Activated CD8-positive, alpha-beta memory T cell treated with anti-CD3 and anti-CD28 coated beads for 36 hours (primary cell): ENCODE data around the gene COL8A1. TPM values are rescaled to one million over a fixed set of nuclear protein-coding genes. Genes with fewer than 3 reads are reported as not detected.

ENCODE experiments used
- CTCF ChIA-PET: fragments of 350-600 bp; sonication (Branson Sonifier 250); formaldehyde crosslinking; loops from one replicate; lab custom pipeline; 2021; ENCODE audit warnings: antibody characterized with exemption; lab: Charles Lee
- POLR2A ChIA-PET: fragments of 350-600 bp; sonication (Branson Sonifier 250); formaldehyde crosslinking; loops from one replicate; lab custom pipeline; 2021; ENCODE audit warnings: antibody characterized with exemption; lab: Charles Lee
- total RNA-seq, 2 experiments: library from RNA; stranded (reverse); gene quantifications; one replicate each; pipeline ENCODE4 v1.2.3, GENCODE V29; 2021

COL8A1 gene
- total RNA-seq, 2 experiments from 2014 or later: 0.06 TPM; not detected in 1

DNA sequence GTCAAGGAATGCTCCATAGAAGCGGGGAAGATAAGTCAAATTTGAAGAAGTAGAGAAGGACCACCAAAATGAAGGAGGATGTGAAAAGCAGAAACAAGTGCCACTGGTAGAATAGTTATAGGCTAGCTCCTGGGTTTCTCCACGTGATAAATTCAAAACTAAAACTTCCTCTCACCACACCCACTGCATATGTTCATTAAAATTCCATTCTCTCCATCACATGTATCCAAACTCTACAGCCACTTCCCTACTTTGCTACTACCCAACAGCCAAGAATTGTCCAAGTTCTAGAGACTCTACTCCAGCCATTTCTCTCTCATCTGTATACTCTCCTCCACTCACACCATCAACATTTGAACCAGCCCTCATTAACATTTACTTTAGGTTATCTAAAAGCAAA is 60.5 kb downstream of the COL8A1 start:
- POLR2A ChIA-PET: no interaction called here
- CTCF ChIA-PET: interaction anchor here (1.0 kb wide), 1 partner anchor 13 kb away, joined by 3 read pairs; no protein-coding TSS in a partner anchor

DNA sequence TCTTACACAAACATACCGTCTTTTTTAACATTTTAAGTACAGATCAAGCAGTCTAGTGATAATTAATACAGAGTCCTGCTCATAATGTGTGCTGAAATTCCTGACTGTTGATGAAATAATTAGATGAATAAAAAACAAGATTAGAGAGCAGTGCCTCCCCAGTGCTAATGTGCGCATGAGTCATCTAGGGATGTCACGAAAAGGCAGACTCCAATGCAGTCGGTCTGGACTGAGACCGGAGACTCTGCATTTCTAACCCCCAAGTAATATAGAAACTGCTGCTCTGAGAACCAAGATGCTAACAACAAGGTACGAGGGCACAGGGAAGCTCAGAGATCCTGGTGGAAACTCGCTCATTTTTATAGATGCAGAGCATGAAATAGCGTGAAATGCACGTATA is 61.4 kb downstream of the COL8A1 start:
- ChIA-PET POLR2A (no interaction called here), CTCF (no interaction called here)

DNA sequence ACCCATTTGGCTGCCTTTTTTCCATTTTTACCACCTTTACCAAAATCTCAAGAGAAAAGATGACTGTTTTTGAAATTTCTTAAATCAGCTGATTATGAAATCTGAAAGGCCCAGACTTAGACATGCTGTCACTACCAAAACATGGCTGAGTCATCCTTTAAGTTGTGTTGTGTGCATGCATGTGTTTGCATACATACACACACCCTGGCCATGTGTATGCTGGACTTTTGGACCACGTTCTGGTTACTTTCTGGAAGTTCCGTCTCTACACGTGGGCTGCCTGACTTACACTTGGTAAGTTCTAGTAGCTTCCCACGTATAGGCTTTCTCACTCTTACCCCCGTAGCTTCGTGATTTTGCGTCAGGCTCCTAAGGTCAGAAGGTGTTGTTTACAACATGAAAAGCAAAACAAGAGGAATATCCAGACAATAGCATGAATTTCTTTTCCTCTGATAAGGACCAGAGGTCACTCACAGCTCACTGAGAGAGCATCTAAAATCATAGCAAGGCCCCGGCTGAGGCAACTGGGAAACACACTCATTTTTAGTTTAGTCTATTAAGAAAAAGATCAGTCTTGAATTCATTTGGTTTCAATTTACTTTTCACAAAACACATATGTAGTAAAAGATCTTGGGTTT is 62.4 kb downstream of the COL8A1 start:
- POLR2A ChIA-PET: no interaction called here
- CTCF ChIA-PET: no interaction called here

DNA sequence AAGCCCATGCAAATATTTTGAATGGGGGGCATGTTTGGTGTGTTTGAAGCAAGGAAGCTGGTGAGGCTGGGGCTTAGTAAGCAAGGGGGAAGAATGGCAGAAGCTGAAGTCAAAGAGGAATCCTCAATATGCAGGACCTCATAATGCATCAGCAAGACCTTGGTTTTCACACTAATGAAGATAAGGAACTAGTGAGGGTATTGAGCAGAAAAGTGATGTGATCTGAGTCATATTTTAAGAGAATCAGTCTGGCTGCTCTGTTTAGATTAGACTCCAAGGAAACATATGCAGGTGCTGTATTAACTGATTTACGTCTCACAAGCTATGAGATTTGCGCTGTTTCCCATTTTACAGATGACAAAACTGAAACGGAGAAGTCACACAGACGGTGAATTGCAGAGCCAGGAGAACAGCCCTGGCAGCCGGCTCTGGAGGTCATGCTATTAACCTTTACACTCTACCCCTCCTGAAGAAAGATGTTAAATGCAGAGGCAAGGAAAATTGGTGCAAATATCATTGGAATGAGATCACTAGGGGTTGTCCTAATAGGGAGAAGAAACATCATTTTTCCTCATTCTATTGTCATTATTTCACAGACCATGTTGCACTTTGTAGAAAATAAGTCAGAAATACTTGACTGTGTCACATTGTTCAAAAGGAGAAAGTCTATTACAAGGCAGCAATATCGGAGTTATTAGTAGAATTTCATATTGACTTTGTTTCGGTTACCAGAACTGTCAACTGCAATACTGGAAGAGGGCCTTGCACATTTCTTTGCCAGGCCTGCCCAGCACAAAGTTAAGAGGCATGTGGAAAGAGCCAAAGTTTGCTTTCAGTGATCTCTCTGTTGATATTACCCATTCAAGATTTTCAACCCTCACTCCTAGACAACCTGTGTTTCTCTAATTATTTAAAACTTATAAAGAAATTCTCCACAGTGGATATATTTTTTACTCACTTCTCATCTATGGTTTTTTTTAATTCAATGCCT is 64.9 kb downstream of the COL8A1 start:
- CTCF ChIA-PET: no interaction called here
- POLR2A ChIA-PET: interaction anchor here (0.6 kb wide), 1 partner anchor 1547 kb away, joined by 3 read pairs; no protein-coding TSS in a partner anchor

DNA sequence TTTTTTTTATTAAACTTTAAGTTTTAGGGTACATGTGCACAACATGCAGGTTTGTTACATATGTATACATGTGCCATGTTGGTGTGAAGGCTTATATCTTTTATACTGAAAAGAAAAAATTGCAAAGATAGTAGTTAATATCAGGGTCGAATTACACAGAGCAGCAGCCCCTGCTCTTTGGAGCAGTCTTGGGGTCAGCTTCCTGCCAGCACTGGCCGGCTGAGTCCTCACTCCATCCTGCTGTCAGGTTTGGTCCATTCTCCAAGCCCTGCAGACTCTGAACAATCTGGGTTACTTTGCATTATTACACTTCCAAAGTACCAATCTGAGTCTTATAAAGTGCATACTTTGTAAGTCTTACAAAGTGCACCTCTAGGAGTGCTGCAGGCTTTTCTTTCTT is 66.0 kb downstream of the COL8A1 start:
- ChIA-PET CTCF (no interaction called here), POLR2A (no interaction called here)

DNA sequence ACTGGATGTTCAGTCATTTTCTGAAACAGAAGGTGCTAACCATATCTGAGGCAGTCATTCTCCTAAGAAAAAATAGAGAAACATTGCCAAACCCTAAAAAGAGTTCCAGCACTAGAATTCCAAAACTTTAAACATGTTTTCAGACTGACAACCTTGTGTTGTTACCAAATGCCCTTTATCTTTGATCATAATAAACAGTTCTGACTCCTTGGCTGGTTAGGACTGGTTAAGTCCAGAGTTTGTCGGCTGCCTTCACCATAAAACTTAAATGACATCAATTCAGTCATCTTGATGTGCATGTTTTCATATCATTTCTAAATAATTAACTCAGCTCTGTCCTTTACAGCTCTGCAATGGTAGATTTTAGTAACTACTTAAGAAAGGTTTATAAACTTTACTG is 68.0 kb downstream of the COL8A1 start:
- POLR2A ChIA-PET: no interaction called here
- CTCF ChIA-PET: no interaction called here

DNA sequence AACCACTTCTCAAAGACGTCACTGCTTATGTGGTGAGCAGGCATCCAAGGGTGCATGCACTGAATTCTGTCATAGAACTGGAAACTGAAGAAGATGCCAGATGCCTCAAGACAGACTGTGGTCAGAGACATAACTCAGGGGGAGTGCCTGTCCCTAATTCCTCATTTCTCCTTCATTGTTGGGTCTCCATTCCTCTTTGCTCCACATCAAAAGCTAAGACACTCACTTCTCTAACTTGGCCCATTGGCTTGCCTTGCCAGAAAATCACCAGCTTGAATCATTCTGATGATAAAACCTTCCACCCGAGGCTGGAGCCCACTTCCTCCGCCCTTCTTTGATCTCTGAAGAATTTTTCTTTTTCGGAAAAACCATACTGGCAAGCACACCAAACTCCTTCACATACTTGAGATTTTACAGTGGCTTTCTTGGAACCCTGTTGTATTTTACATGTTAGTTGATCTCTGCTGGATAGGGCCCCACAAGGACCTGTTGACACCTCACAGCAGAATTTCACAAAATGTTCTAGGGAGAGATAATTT is 69.9 kb downstream of the COL8A1 start:
- ChIA-PET CTCF (no interaction called here), POLR2A (no interaction called here)

DNA sequence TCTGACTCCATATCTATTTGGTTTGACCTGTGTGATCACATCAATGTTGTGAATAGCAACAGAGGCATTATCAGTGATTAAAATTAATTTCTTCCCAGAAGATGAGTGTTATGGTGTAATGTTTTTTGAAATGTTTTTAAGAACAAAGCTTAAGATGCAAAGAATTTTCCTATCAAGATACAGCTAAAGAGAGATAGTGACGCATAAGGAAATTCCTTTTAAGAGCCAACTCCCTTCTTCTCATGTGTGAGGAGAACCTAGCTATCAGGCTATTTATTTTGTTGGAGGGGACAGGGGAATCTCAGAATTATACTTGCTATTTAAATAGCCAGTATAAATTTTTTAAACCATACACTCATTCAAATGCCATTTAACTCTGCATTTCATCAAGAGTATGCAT is 71.3 kb downstream of the COL8A1 start:
- POLR2A ChIA-PET: no interaction called here
- CTCF ChIA-PET: no interaction called here

DNA sequence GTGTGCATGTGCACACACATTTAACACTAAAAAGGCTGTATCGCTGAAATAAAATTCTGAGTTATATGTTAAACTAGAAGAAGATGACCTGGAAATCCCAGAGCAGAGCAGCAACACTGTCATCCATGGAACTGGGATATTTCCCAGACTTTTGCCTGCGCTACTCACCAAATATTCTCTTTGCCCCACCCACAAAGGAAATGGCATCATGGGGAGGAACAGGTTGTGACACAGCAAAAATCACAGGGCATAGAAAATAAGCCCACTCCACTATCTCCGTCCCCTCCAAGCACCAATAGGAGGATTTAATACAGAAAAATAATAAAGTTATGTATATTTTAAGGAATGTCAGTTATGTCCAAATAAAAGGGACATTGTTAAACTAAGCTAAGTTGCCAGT is 71.7 kb downstream of the COL8A1 start:
- ChIA-PET CTCF (no interaction called here), POLR2A (no interaction called here)

DNA sequence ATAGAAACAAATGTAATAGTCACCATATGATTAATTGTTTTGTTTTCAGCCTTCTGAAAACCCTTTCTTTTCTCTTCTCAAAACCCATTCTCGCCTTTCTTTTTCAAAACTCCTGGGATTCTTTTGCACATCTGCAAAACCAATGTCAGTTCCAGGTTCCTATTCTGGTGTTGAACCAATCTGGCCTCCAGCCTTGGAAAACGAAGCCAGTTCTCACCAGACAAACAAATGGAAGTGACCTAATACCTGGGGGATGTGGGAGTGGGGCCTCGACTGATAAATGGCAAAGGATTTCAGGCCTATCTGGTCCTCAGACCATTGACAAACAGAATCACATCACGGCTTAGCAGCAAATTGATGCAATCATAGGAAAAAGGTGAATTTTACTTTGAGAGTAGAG is 73.0 kb downstream of the COL8A1 start:
- CTCF ChIA-PET: no interaction called here
- POLR2A ChIA-PET: no interaction called here

DNA sequence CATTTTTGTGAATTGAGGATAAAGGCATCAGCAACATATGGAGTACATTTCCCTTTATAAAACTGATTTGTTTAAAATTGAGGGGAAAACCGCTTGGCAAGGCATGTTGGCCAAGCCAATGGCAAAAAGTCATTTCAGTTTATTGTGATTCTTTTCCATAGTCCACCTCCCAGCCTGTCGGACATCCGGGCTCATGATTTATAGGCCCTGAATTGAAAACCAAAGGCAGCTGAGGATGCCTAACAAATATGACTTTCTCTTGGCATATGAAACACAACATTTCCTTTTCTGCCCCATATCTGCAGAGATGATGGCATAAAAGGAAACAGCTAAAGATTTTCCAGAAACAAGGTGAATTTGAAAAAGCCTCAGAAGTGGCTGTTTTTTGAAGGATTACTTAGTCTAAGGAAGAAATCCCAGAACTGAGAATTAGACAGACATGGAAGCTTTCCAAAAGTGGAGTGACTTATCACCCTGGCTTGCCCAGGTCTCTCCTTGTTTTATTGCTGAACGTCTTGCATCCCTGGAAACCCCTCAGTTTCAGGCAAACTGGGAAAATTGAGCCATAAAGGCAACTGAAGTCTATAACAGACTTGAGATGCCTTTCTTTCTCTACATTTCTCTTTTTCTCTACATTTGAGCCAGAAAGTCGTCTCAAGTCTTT is 74.0 kb downstream of the COL8A1 start:
- CTCF ChIA-PET: no interaction called here
- POLR2A ChIA-PET: no interaction called here

DNA sequence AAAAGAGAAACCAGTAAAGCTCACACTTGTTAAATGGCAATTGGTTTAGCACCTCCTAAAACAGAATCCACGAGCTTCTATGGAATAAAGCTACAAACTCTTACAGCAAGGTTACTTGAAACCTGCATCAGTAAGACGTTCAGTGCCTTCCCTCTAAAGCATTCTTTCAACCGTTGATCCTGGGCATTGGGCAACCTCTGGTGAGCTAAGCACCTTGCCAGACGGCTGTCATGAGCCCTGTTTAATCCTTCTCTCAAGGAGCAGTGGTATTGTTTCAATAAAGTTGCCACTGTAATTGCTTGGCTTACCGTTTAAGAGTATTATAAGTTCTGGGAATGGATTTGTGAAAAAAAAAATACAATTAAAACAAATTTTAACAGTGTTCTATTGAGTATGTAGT is 75.0 kb downstream of the COL8A1 start:
- ChIA-PET POLR2A (no interaction called here), CTCF (no interaction called here)

DNA sequence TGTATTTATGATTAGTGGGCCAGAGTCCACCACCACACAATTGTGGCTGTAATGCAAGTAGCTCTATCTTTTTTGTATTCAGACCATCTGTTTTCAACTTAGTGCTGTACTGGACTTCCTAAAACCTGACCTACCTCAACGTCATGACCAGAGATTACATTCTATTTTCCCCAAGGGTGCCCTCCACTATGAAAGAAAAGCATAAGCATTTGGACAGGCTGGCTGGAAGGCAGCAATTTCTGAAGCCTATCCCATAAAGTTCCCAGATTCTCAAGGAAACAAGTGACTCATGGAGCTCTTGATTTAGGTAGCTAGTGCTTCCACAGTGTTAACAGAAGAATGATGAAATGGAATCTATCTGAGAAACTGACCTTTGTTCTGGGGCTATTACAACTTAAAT is 75.8 kb downstream of the COL8A1 start:
- POLR2A ChIA-PET: no interaction called here
- CTCF ChIA-PET: no interaction called here

DNA sequence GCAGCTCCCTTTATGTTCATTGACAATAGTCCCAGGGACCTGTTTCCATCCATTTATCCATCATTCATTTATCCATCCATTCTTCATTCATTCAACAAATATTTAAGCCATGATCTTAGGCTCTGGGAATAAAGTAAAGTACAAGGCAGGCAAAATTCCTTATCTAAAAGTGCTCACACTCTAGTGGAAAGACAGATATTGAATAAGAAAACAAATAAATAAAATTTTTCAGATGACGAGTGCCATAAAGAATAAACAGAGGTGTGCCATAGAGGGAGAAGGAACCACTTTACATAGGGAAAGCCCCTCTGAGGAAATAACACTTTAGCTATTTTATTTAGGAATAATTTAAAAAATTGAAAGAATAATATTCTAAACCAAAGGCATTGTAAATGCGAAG is 76.2 kb downstream of the COL8A1 start:
- POLR2A ChIA-PET: no interaction called here
- CTCF ChIA-PET: no interaction called here

DNA sequence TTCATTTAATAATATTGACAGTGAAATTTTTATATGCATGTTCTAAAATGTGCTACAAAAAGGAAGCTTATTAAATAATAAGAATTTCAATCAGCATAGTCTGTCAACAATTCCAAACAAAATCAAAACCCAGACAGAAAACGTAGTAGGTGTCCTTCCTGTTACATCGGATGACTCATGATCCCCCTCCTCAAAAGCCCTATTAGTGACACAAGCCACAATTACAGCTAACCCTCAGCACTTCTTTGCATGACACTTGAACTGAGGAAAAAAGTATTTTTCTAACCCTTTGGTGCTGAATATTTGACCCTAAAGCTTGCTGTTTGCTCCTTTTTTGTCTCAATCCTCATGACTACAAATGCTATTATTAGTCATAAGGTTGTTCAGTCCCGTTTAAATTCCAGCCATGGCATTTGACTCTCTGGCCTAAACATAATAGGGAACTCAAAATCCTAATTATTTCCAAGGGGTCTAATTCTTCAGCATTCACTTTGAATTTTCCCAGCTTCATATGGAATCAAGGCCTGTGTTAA is 78.1 kb downstream of the COL8A1 start:
- ChIA-PET POLR2A (no interaction called here), CTCF (no interaction called here)

DNA sequence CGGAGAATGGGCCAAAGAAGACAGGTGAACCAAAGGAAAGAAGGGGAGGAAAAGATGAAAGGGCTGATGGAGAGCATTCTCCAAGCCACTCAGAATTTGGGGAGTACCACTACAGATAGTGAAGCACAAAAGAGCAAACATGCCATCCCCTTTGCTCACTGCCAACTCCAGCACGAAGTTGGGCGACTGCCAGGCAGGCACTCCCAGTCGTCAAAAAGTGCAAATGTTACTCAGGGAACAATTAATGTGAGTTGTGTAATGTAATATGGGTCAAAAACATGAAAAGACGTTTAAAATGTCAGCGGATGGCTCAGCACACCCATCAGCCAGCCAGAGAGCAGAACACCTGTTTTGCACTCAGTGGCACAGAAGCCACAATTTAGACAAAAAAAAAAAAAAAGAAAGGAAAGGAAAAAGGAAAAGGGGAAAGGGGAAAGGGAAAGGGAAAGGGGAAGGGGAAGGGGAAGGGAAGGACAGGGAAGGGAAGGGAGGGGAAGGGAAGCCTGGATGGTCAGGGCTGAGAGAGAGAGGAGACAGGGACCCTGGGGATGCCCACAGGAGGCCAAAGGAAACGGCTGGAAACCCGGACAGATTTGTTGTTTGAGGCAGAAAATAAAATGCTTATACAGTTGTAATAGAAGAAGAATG is 82.7 kb downstream of the COL8A1 start:
- ChIA-PET CTCF (no interaction called here), POLR2A (no interaction called here)

DNA sequence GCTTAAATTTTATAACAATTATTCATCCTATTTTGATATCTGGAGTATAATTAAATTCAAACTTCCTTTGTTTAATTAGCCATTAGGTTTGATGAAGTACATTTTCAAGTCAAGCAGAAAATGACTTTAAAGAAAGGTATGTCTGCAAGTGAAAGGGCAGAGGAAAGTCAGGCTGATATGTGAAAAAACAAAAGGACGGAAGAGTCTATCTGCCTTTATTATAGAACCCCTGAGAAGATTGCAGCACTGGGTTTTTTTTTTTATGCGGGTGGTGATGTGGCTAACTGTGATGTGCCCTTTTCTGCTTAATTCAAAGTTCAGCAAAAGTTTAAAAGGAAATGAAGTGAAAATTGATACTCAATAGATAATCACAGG is 83.2 kb downstream of the COL8A1 start:
- ChIA-PET POLR2A (no interaction called here), CTCF (no interaction called here)

DNA sequence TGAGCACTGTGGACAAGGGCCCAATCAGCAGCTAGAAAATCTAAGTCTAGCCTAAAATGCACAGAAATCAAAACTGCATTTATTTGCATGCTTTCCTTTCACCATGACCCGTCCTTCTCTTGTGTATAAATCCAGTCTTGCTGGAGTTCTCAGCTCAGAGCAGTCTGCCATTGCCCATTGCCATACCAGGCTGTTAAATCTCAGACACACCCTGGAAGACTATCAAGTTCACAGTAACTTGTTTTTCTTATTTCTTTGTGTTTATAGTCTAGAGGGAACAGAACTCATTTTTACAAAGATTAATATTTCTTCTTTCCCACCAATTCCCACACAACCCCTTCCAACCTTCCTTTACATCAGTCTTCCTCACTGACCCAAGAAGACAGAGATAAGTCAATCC is 85.9 kb downstream of the COL8A1 start:
- ChIA-PET POLR2A (no interaction called here), CTCF (interaction anchor here (1.0 kb wide), 1 partner anchor 157 kb away, joined by 4 read pairs; no protein-coding TSS in a partner anchor)

DNA sequence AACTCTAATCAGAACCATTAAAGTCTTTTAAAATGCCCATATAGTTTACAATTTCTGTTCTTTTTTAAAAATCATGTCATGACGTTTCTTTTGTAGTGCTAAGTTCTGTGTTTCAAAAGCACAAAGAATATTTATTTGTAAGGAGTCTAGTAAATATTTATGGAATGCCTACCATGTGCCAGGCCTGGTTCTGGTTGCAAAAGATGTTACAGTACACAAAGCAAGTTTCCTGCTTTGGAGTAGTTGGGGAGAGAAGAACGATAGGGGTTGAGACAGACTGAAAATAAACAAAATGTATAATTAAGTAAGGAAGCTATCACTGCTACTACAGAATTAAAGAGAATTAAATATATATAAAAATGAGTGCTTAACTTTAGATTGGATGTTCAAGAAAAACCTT is 92.5 kb downstream of the COL8A1 start:
- ChIA-PET CTCF (no interaction called here), POLR2A (no interaction called here)
